Thyroid gland (tissue), 4 donors: ENCODE measurements around the gene PINK1. TPM values are rescaled to one million over a fixed set of nuclear protein-coding genes. Genes with fewer than 3 reads are reported as not detected.
A peak's percentile ranks its signal among the peaks of the same experiment; 100 is the strongest.

Experiments
- DNase-seq, 2 donors: peaks; one replicate each; pipeline ENCODE4 v3.0.0-alpha.2; 2019
- H3K27ac ChIP-seq, 3 donors: fragments of 200-600 bp; sonication (generic); 1 replicate in 2 of 3; 2 replicates in 1 of 3; pipeline ENCODE4 v1.5.1; 2016 to 2019; ENCODE audit warnings: mild to moderate bottlenecking in 1 of 3, moderate library complexity in 1 of 3
- H3K27me3 ChIP-seq: fragments of 200-600 bp; sonication (generic); one replicate; pipeline ENCODE4 v1.5.1; 2019
- H3K36me3 ChIP-seq, 2 donors: fragments of 200-600 bp; sonication (generic); one replicate each; pipeline ENCODE4 v1.5.1; 2016 to 2019
- H3K4me1 ChIP-seq, 2 donors: fragments of 200-600 bp; sonication (generic); one replicate each; pipeline ENCODE4 v1.5.1; 2017 to 2019
- H3K4me3 ChIP-seq, 3 donors: fragments of 200-600 bp; sonication (generic); replicated peaks in 1 of 3; 1 replicate in 2 of 3; 2 replicates in 1 of 3; pipeline ENCODE4 v1.5.1; 2016; ENCODE audit warnings: mild to moderate bottlenecking in 1 of 3
- H3K9me3 ChIP-seq: fragments of 200-600 bp; sonication (generic); one replicate; pipeline ENCODE4 v1.5.1; 2017
- POLR2A ChIP-seq, 2 donors: fragments of 450-650 bp; IDR thresholded peaks; one replicate each; pipeline ENCODE4 v1.6.1; 2017; ENCODE audit warnings: antibody characterized with exemption in 2 of 2, mild to moderate bottlenecking in 2 of 2, moderate library complexity in 1 of 2
- WGBS, 2 donors: methylation state at CpG; one replicate each; pipeline ENCODE4 v1.1.5; 2017; 5-methylcytosine and 5-hydroxymethylcytosine counted together
- intact Hi-C: fragments of 100-400 bp; cut with DNase I; formaldehyde crosslinking; loops from one replicate; pipeline ENCODE4 v1.15.1; 2023
- total RNA-seq, 4 donors: library from RNA; depleted of rRNA; stranded (reverse); fragments of >200 nt; gene quantifications; one replicate each; pipeline ENCODE4 v1.2.3, GENCODE V29; 2016
- TF ChIP-seq, protein P1 (sequence below), 6 experiments: fragments of 200-600 bp in 3 of 6; fragments of 450-650 bp in 3 of 6; sonication (generic) in 3 of 6; IDR thresholded peaks; one replicate each; pipeline ENCODE4 v1.5.1; 2016 to 2019; ENCODE audit warnings: antibody characterized with exemption in 6 of 6, mild to moderate bottlenecking in 2 of 6, inconsistent platforms in 1 of 6, moderate library complexity in 1 of 6

The PINK1 gene
- total RNA-seq, 4 donors from 2014 or later, result 144 to 171 (median 151) TPM

DNA sequence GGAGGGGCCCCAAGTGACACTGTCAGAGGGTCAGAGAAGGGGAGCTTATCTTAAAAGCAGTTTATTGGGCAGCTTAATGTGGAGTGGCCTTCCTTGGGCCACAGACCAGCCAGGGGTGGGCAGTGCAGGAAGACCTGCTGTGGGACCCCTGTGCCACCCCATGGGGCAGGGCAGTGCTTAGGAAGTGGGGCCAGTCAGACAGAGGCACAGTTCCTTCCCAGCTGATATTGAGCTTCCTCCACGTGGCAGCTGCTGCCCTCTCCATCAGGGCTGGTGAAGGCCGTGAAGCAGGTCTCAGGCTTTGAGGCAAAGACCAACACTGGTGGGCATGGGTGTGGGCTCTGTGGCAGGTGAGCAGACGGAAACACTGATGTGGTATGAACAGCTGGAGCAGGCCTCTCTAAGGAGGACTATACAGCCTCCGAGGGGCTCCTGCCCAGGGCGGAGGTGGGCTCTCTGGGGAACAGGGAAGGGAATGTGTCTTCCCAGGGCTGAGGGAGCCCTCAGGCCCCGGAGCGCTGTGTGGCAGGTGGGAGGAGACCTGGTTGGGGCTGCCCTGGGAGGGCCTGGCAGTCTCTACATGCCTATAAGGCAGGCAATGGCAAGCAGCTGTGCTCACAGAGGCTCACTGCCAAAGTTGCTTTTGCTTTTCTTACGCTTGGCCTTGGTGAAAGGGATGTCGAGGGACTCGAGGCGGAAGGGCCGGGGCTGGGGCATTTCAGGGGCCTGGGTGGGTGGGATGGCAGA, 30.9 kb downstream of the PINK1 start:
- H3K36me3 ChIP-seq, result no peaks in the 10 kb centered on the region
- H3K4me3 ChIP-seq, result no peak overlapping the region
- no peaks in the 10 kb centered on the region for H3K27me3 ChIP-seq
- no peak for DNase-seq
- no peaks in the 10 kb centered on the region for H3K9me3 ChIP-seq
- intact Hi-C loops, result no loop called here
- 77 to 81% methylated on average over 9 to 12 of the region's 12 CpGs for WGBS, 2 donors
- TF ChIP-seq, protein P1, sequence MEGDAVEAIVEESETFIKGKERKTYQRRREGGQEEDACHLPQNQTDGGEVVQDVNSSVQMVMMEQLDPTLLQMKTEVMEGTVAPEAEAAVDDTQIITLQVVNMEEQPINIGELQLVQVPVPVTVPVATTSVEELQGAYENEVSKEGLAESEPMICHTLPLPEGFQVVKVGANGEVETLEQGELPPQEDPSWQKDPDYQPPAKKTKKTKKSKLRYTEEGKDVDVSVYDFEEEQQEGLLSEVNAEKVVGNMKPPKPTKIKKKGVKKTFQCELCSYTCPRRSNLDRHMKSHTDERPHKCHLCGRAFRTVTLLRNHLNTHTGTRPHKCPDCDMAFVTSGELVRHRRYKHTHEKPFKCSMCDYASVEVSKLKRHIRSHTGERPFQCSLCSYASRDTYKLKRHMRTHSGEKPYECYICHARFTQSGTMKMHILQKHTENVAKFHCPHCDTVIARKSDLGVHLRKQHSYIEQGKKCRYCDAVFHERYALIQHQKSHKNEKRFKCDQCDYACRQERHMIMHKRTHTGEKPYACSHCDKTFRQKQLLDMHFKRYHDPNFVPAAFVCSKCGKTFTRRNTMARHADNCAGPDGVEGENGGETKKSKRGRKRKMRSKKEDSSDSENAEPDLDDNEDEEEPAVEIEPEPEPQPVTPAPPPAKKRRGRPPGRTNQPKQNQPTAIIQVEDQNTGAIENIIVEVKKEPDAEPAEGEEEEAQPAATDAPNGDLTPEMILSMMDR (IDR thresholded peaks at IDR 0.05), result no peak
- TF ChIP-seq POLR2A (IDR thresholded peaks at IDR 0.05), result no peak
- H3K4me1 ChIP-seq, result peaks cover 15 to 16% of the 10 kb centered on the region in 2 donors
- H3K27ac ChIP-seq, result no peak overlapping the region

DNA sequence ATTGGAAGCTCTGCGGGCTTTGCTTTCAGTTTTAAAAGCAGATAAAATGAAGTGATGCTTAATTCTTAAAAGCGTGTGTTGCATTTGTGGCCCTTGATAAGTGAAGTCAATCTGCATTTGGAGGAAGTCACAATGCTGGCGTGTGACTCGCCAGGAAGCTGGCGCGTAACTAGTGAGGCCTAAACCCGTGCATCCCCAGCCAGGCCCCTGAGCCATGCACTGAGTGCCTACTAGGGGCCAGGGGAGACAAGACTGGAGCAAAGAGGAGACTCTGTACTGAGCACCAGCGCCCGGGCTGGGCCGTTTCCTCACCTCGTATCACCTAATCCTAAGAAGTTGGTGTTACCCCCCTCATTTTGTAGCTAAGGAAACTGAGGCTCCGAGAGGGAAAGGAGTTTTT, 32.5 kb downstream of the PINK1 start:
- H3K4me3 ChIP-seq, result no peak overlapping the region
- 82 to 84% methylated on average over 12 of the region's 12 CpGs for WGBS, 2 donors
- DNase-seq, result no peak
- no peak for TF ChIP-seq POLR2A (IDR thresholded peaks at IDR 0.05)
- H3K36me3 ChIP-seq, result no peaks in the 10 kb centered on the region
- H3K9me3 ChIP-seq, result no peaks in the 10 kb centered on the region
- intact Hi-C loops, result no loop called here
- peaks cover 5% of the 10 kb centered on the region in 2 donors for H3K4me1 ChIP-seq
- no peaks in the 10 kb centered on the region for H3K27me3 ChIP-seq
- H3K27ac ChIP-seq, result no peak overlapping the region

DNA sequence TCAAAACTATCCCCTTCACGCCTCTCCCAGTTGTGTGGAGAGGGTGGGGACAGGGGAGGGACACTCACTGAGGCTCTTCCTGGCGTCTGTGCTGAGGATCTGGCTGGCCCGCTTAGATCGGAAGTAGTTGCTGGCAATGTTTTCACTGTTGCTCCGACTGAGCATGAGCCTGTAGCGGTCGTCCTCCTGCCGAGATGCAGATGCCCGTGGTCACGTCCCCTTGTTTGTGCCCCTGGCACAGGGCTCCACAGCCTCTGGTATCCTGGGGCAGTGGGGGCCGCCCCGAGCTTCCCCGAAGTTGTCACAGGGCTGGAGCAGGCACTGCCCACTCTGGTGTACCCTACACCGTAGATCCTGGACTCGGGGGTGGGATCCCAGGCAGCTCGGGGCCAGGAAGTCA, 32.9 kb downstream of the PINK1 start:
- 66 to 75% methylated on average over 10 of the region's 16 CpGs for WGBS, 2 donors
- peaks cover 5% of the 10 kb centered on the region in 2 donors for H3K4me1 ChIP-seq
- H3K4me3 ChIP-seq, result no peak overlapping the region
- H3K36me3 ChIP-seq, result no peaks in the 10 kb centered on the region
- no peak for TF ChIP-seq POLR2A (IDR thresholded peaks at IDR 0.05)
- TF ChIP-seq, protein P1 (IDR thresholded peaks at IDR 0.05), result no peak
- intact Hi-C loops, result no loop called here
- H3K27me3 ChIP-seq, result no peaks in the 10 kb centered on the region
- H3K27ac ChIP-seq, result peak overlapping the region in 1 of 3 donors; percentile 38
- no peak for DNase-seq
- H3K9me3 ChIP-seq, result no peaks in the 10 kb centered on the region

DNA sequence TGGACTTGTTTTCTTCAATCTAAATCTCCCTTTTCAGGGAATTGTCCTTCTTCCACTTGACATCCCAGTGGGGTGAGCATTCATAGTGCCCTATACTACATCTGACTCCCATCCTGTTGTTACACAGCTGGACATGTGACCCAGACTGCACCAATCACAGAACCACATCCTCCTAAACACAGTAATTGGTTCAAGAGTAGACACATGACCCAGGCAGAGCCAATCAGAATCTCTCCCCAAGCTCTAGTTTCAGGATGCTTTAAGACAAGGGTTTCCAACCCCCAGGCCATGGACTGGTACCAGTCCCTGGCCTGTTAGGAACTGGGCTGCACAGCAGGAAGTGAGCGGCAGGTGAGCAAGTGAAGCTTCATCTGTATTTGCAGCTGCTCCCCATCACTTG, 33.5 kb downstream of the PINK1 start:
- Histone ChIP-seq H3K9me3 (no peaks in the 10 kb centered on the region), H3K27me3 (no peaks in the 10 kb centered on the region), H3K4me3 (no peak overlapping the region), H3K4me1 (peaks cover 4 to 5% of the 10 kb centered on the region in 2 donors), H3K36me3 (no peaks in the 10 kb centered on the region), H3K27ac (peak overlapping the region in 1 of 3 donors; percentile 38)
- TF ChIP-seq, protein P1 (IDR thresholded peaks at IDR 0.05), result no peak
- TF ChIP-seq POLR2A (IDR thresholded peaks at IDR 0.05), result no peak
- 100% methylated on average over 1 of the region's 1 CpG for WGBS, 2 donors
- DNase-seq, result no peak
- intact Hi-C loops, result no loop called here

DNA sequence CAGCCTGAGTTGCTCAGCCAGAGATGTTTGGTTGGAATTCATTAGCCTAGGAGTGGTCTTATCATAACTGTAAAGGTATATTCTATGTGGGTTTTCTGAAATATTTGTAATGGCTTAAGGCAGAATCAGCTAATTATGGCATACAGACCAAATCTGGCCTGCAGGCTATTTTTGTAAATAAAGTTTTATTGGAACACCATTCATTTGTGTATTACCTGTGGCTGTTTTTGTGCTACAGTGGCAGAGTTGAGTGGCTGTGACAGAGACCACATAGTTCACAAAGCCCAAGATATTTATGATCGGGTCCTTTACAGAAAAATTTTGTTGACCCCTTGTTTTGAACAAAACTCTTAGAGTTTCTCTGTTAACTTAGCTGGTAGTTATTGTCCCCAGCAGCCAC, 35.3 kb downstream of the PINK1 start:
- DNase-seq, result no peak
- no peaks in the 10 kb centered on the region for H3K27me3 ChIP-seq
- no peak overlapping the region for H3K4me3 ChIP-seq
- no peak overlapping the region for H3K27ac ChIP-seq
- H3K9me3 ChIP-seq, result no peaks in the 10 kb centered on the region
- no peaks in the 10 kb centered on the region for H3K36me3 ChIP-seq
- no peaks in the 10 kb centered on the region for H3K4me1 ChIP-seq
- whole genome bisulfite sequencing, 2 donors, result 95 to 100% methylated on average over 1 of the region's 1 CpG
- TF ChIP-seq, protein P1 (IDR thresholded peaks at IDR 0.05), result no peak
- no peak for TF ChIP-seq POLR2A (IDR thresholded peaks at IDR 0.05)
- intact Hi-C loops, result no loop called here
